Measurements from ENCODE around the gene GPR62.
"Not testable (repeated sequence)": the region's sequence is repeated elsewhere in the genome, so short reads cannot be mapped to it uniquely, and the experiment has no call there.

Gene GPR62

GRCh38 chr3:51955175-51955892 is at the start of gene GPR62:
Gene GPR62, plus strand, starts transcription at chr3:51955381. Its CDS starts 272 bp downstream, at chr3:51955653.
- no peak for DNase-seq

GRCh38 chr3:51908026-51908425 is 47.2 kb upstream of the GPR62 start:
- no peak for DNase-seq

GRCh38 chr3:51916418-51916817 is 38.8 kb upstream of the GPR62 start:
- DNase-seq: no peak

- no peak for DNase-seq
Observed at GRCh38 chr3:51921081-51921578, 34.1 kb upstream of the GPR62 start.

GRCh38 chr3:51927061-51927977 is 27.9 kb upstream of the GPR62 start:
- no peak for DNase-seq

GRCh38 chr3:51928438-51928837 is 26.7 kb upstream of the GPR62 start:
- no peak for DNase-seq

GRCh38 chr3:51928981-51929380 is 26.2 kb upstream of the GPR62 start:
- not testable (repeated sequence) for DNase-seq

GRCh38 chr3:51929420-51930003 is 25.7 kb upstream of the GPR62 start:
- DNase-seq: peak; percentile 5 to 7

GRCh38 chr3:51930439-51930838 is 24.7 kb upstream of the GPR62 start:
- DNase-seq: no peak

GRCh38 chr3:51931756-51932155 is 23.4 kb upstream of the GPR62 start:
- DNase-seq: no peak

- no peak for DNase-seq
Observed at GRCh38 chr3:51932471-51933370, 22.5 kb upstream of the GPR62 start.

- no peak for DNase-seq
Observed at GRCh38 chr3:51933471-51934138, 21.6 kb upstream of the GPR62 start.

- no peak for DNase-seq
Observed at GRCh38 chr3:51934139-51934850, 20.9 kb upstream of the GPR62 start.

GRCh38 chr3:51934991-51935885 is 19.9 kb upstream of the GPR62 start:
- no peak for DNase-seq

GRCh38 chr3:51935886-51936755 is 19.1 kb upstream of the GPR62 start:
- no peak for DNase-seq

- DNase-seq: no peak
Observed at GRCh38 chr3:51937014-51937413, 18.2 kb upstream of the GPR62 start.

- no peak for DNase-seq
Observed at GRCh38 chr3:51937611-51938450, 17.4 kb upstream of the GPR62 start.

All from AML-193 (cell line).